Left lung (tissue), 10 donors: ENCODE data around the gene HEXB. TPM values are rescaled to one million over a fixed set of nuclear protein-coding genes. Genes with fewer than 3 reads are reported as not detected.

Source experiments
- ATAC-seq: fragments of 200-7000 bp; cut with Tn5 transposase; one replicate; pipeline ENCODE4 v1.9.1; 2020; ENCODE audit warnings: moderate library complexity
- DNase-seq, 4 donors: peaks; one replicate each; pipeline ENCODE4 v3.0.0-alpha.2; 2013 to 2020
- H3K27ac ChIP-seq, 2 donors: fragments of 200-600 bp; sonication (generic) in 1 of 2; one replicate each; pipeline versions ENCODE4 v1.5.0 to v1.8.0; 2020 to 2021
- H3K27me3 ChIP-seq, 2 donors: fragments of 200-600 bp; sonication (generic) in 1 of 2; one replicate each; pipeline versions ENCODE4 v1.5.0 to v1.8.0; 2020 to 2021
- H3K36me3 ChIP-seq, 2 donors: fragments of 200-600 bp; sonication (generic) in 1 of 2; one replicate each; pipeline versions ENCODE4 v1.5.0 to v1.8.0; 2020 to 2021
- H3K4me1 ChIP-seq, 2 donors: fragments of 200-600 bp; one replicate each; pipeline ENCODE4 v1.8.0; 2021
- H3K4me3 ChIP-seq, 2 donors: fragments of 200-600 bp; sonication (generic) in 1 of 2; one replicate each; pipeline versions ENCODE4 v1.5.0 to v1.8.0; 2020 to 2021; ENCODE audit warnings: mild to moderate bottlenecking in 1 of 2
- H3K9me3 ChIP-seq, 2 donors: fragments of 200-600 bp; sonication (generic) in 1 of 2; one replicate each; pipeline versions ENCODE4 v1.5.0 to v1.8.0; 2020 to 2021
- intact Hi-C, 2 donors: fragments of 100-400 bp; cut with DNase I; formaldehyde crosslinking; loops; one replicate each; pipeline versions ENCODE4 v1.11.2 to v1.14.2; 2022
- polyA plus RNA-seq, 6 donors: library from polyadenylated mRNA; unstranded; fragments of 120-200 nt; gene quantifications; one replicate each; pipeline ENCODE4 v1.2.1, GENCODE V29; 2013; ENCODE audit not compliant: insufficient read length in 6 of 6
- total RNA-seq, 2 donors: library from RNA; stranded (reverse); fragmentation: NEBNext Ultra II Directional; extraction: Animal tissue kit (Norgen Biotek cat#: 25700); gene quantifications; one replicate each; pipeline ENCODE4 v1.2.1, GENCODE V29; 2021
- TF ChIP-seq, protein P1 (sequence below), 2 donors: fragments of 200-600 bp; sonication (generic) in 1 of 2; IDR thresholded peaks; one replicate each; pipeline versions ENCODE4 v1.5.0 to v1.8.0; 2021; ENCODE audit warnings: antibody characterized with exemption in 2 of 2
- donor health status: DM: no; HTN: yes; CAD: no.
- donor health status: DM: no; HTN: no; CAD: no.

Gene HEXB
- total and polyA plus RNA-seq, 8 donors: 54.6 to 215 (median 66.4) TPM

DNA sequence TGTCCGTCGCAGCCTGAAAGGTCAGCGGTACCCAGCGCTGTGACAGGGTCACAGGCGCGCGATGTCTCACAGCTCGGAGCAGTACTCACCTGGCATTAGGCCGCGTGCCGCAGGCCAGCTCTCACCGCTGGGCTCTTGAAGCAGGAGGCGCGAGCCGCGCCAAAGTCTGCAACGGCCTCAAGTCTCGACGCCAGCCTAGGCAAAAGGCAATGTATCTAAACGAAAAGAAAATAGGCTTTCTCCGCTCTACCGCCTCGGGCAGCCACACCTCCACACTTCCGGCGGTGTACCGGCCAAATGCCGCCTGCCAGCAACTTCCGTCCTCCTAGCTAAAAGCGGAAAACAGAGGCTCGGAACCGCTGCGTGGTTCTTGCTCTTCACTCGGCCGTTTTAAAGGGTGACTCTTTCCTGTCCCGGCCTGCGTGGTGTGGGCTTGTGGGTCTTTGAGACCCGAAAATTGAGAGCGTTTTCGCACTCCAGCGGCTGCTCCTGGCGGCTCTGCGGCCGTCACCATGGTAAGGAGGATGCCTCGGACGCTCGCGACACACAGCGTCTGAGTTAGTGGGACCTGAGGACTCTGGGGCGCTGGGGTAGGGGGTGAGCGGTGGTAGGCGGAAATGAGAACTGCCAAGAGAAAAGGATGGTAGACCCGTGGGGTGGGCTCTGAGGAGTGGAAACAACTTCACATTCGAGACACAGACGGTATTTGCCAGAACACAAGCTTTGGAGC is 82.0 kb downstream of the HEXB start, which contains the start of the genes GFM2 and NSA2:
TSS of gene GFM2 (minus strand) at position 269 of the 730 bp plus-strand sequence. CDS start 3,375 bp downstream, outside the sequence.
TSS of gene NSA2 (plus strand) at position 401 of the 730 bp plus-strand sequence. CDS start at position 513, 112 bp downstream.
- ATAC-seq: peak; percentile 99
- Histone ChIP-seq H3K27me3 (no peaks in the 10 kb centered on the region), H3K9me3 (no peaks in the 10 kb centered on the region), H3K4me1 (peaks cover 17 to 27% of the 10 kb centered on the region in 2 donors), H3K4me3 (peak within 1 kb of the TSS; percentile 94 to 95), H3K27ac (peak within 1 kb of the TSS; percentile 75 to 86), H3K36me3 (peaks cover 0 to 45% of the 10 kb centered on the region in 2 donors)
- intact Hi-C loops: no loop called here
- DNase-seq: peak; percentile 92 to 96 (median 93)
- TF ChIP-seq, protein P1, sequence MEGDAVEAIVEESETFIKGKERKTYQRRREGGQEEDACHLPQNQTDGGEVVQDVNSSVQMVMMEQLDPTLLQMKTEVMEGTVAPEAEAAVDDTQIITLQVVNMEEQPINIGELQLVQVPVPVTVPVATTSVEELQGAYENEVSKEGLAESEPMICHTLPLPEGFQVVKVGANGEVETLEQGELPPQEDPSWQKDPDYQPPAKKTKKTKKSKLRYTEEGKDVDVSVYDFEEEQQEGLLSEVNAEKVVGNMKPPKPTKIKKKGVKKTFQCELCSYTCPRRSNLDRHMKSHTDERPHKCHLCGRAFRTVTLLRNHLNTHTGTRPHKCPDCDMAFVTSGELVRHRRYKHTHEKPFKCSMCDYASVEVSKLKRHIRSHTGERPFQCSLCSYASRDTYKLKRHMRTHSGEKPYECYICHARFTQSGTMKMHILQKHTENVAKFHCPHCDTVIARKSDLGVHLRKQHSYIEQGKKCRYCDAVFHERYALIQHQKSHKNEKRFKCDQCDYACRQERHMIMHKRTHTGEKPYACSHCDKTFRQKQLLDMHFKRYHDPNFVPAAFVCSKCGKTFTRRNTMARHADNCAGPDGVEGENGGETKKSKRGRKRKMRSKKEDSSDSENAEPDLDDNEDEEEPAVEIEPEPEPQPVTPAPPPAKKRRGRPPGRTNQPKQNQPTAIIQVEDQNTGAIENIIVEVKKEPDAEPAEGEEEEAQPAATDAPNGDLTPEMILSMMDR (IDR thresholded peaks at IDR 0.05): no peak

DNA sequence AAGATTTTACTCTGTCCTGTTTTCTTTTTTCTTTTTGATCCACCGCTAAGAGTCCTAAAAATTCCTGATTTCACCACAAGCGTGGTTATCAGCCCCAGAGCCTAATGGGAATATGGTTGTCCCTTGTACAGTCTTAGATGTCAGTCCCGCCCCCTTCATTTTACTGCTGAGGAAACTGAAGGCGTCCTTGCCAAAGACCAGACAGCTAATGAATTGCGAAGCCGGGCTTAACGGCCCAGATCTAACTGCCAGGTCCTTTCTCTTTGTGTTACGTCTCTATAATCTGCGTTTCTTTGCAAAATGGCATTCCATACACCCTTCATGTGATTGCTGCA is 82.5 kb downstream of the HEXB start:
- Histone ChIP-seq H3K27ac (peak overlapping the region; percentile 75 to 86), H3K4me3 (peak overlapping the region; percentile 94 to 95), H3K4me1 (peaks cover 17 to 27% of the 10 kb centered on the region in 2 donors), H3K27me3 (no peaks in the 10 kb centered on the region), H3K36me3 (peaks cover 0 to 45% of the 10 kb centered on the region in 2 donors), H3K9me3 (no peaks in the 10 kb centered on the region)
- DNase-seq (peak in 1 of 4 donors; percentile 21), ATAC-seq (peak; percentile 9)
- TF ChIP-seq, protein P1 (IDR thresholded peaks at IDR 0.05): no peak
- intact Hi-C loops: no loop called here

Other genes with a start within 250 kb of the HEXB start
- gene ENC1, start 44.5 kb upstream of the HEXB start, total RNA-seq: 10 to 100 TPM; 34.6 to 51.3 TPM
- gene ENC1, start 44.5 kb upstream of the HEXB start, polyA plus RNA-seq: 100 to 1,000 TPM; 134 to 265 (median 197) TPM
- gene GFM2, start 81.9 kb downstream of the HEXB start, total RNA-seq: 10 to 100 TPM; 23.4 to 23.9 TPM
- gene GFM2, start 81.9 kb downstream of the HEXB start, polyA plus RNA-seq: 10 to 100 TPM; 38.0 to 49.7 (median 44.8) TPM
- 10 to 100 TPM; 43.8 TPM for gene NSA2, start 82.0 kb downstream of the HEXB start, total RNA-seq
- gene NSA2, start 82.0 kb downstream of the HEXB start, polyA plus RNA-seq: 100 to 1,000 TPM; 223 to 270 (median 252) TPM
- 1 to 10 TPM in 1 of 2 donors, under 1 TPM in 1; 0.81 to 2.7 TPM for gene FAM169A, start 181.2 kb downstream of the HEXB start, total RNA-seq
- 1 to 10 TPM; 4.6 to 6.3 (median 5.7) TPM for gene FAM169A, start 181.2 kb downstream of the HEXB start, polyA plus RNA-seq